CD4-positive, CD25-positive, alpha-beta regulatory T cell (primary cell): Measurements from ENCODE around the gene NCF2. TPM values are rescaled to one million over a fixed set of nuclear protein-coding genes. Genes with fewer than 3 reads are reported as not detected.

Source experiments
- ATAC-seq, 2 donors: fragments of 150-1000 bp; cut with Tn5 transposase; one replicate each; pipeline ENCODE4 v1.10.0; 2021; ENCODE audit warnings: low read depth in 2 of 2, moderate number of reproducible peaks in 2 of 2, moderate library complexity in 1 of 2
- DNase-seq, 3 donors: peaks; one replicate each; pipeline versions ENCODE4 v3.0.0 to v3.0.0-alpha.2; 2012 to 2022; ENCODE audit warnings: mixed read lengths in 1 of 3
- H3K27ac ChIP-seq: one replicate; pipeline ENCODE4 v1.7.0; 2013; ENCODE audit warnings: mild to moderate bottlenecking, low read length; ENCODE audit not compliant: insufficient read depth, poor library complexity, severe bottlenecking
- H3K27me3 ChIP-seq: one replicate; pipeline ENCODE4 v1.7.0; 2013; ENCODE audit warnings: low read length; ENCODE audit not compliant: control insufficient read depth, insufficient read depth
- H3K36me3 ChIP-seq: one replicate; pipeline ENCODE4 v1.7.0; 2013; ENCODE audit warnings: mild to moderate bottlenecking, low read length, moderate library complexity; ENCODE audit not compliant: control insufficient read depth, insufficient read depth
- H3K4me1 ChIP-seq: 2 replicates; pipeline ENCODE4 v1.7.0; 2013; ENCODE audit warnings: mild to moderate bottlenecking, low read length; ENCODE audit not compliant: insufficient read depth, control insufficient read depth, poor library complexity, severe bottlenecking
- H3K4me3 ChIP-seq: one replicate; pipeline ENCODE4 v1.7.0; 2013; ENCODE audit warnings: low read depth, mild to moderate bottlenecking, low read length, moderate library complexity
- H3K9me3 ChIP-seq, 2 experiments: 1 replicate in 1 of 2; 2 replicates in 1 of 2; pipeline ENCODE4 v1.7.0; 2013; ENCODE audit warnings: low read length in 2 of 2, mild to moderate bottlenecking in 1 of 2, moderate library complexity in 1 of 2; ENCODE audit not compliant: control insufficient read depth in 2 of 2
- H3K27ac Mint-ChIP-seq, 3 donors: one replicate each; pipeline ENCODE4 v1.8.0; 2020 to 2022; ENCODE audit warnings: mild to moderate bottlenecking in 3 of 3, mixed read lengths in 3 of 3, moderate library complexity in 2 of 3
- H3K27me3 Mint-ChIP-seq: one replicate; pipeline ENCODE4 v1.8.0; 2022; ENCODE audit warnings: mild to moderate bottlenecking, mixed read lengths
- H3K36me3 Mint-ChIP-seq: one replicate; pipeline ENCODE4 v1.8.0; 2020; ENCODE audit warnings: mixed read lengths
- H3K4me1 Mint-ChIP-seq, 4 donors: one replicate each; pipeline ENCODE4 v1.8.0; 2020 to 2022; ENCODE audit warnings: mixed read lengths in 4 of 4, mild to moderate bottlenecking in 1 of 4
- H3K4me3 Mint-ChIP-seq, 4 donors: one replicate each; pipeline ENCODE4 v1.8.0; 2020 to 2022; ENCODE audit warnings: mild to moderate bottlenecking in 4 of 4, mixed read lengths in 4 of 4, moderate library complexity in 3 of 4
- H3K9me3 Mint-ChIP-seq, 7 donors: one replicate each; pipeline ENCODE4 v1.8.0; 2020 to 2022; ENCODE audit warnings: mixed read lengths in 7 of 7, mild to moderate bottlenecking in 3 of 7, moderate library complexity in 2 of 7
- polyA plus RNA-seq, 4 donors: library from polyadenylated mRNA; unstranded; fragments of 300-500 nt; fragmentation: Illumina TruSeq; gene quantifications; one replicate each; pipeline ENCODE4 v1.2.3, GENCODE V29; 2021
- total RNA-seq: library from RNA; stranded (reverse); gene quantifications from one replicate; pipeline ENCODE4 v1.2.3, GENCODE V29; 2022

NCF2 gene
- total and polyA plus RNA-seq, 5 donors from 2014 or later, result 2.8 to 20.0 (median 7.8) TPM

DNA sequence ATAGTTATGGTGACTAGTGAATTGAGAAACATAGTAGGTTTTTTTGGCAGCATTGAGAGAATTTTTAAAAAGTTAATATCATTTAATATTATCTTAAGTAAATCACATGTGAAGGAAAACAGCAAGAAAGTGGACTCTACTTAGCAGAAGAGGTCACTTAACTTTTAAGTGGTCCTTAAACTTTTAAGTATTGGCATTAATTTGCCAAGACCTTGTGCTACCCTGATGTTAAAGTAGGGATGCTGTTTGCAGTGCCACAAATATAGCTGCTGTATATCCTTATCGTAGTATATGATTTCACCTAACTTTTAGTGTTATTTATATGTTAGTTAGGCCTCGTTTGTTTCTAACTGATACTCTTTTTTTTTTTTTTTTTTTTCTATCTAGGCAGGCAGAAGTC lies 77.8 kb downstream of the NCF2 start:
- H3K4me3 ChIP-seq, result no peak overlapping the region
- no peaks in the 10 kb centered on the region for H3K27me3 Mint-ChIP-seq
- H3K9me3 ChIP-seq, result no peaks in the 10 kb centered on the region
- H3K27me3 ChIP-seq, result no peaks in the 10 kb centered on the region
- peaks cover 26 to 47% (median 31%) of the 10 kb centered on the region in 4 donors for H3K4me1 Mint-ChIP-seq
- H3K4me1 ChIP-seq, result no peaks in the 10 kb centered on the region
- DNase-seq (no peak), ATAC-seq (no peak)
- peaks cover 10% of the 10 kb centered on the region for H3K36me3 Mint-ChIP-seq
- H3K27ac ChIP-seq, result peak overlapping the region; percentile 1
- no peak overlapping the region for H3K27ac Mint-ChIP-seq
- H3K9me3 Mint-ChIP-seq, result peaks cover 0 to 2% (median 0%) of the 10 kb centered on the region in 7 donors
- H3K36me3 ChIP-seq, result peaks cover 23% of the 10 kb centered on the region
- H3K4me3 Mint-ChIP-seq, result no peak overlapping the region

DNA sequence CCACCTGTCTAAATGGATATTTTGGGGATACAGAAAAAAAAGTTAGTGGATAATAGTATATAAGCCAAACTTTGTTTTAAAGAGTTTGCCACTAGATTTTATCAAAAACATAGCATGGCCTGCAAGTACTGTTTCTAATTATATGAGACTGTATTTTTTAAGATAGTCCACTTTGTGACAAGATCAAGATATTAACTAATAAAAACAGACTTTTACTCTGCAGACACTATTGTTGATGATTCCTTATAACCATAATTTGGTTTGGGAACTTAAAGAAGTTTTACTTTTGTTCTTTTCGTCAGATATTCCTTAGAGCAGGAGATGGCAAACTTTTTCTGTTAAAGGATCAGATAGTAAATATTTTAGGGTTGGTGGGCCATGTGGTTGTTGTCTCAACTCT lies 81.6 kb downstream of the NCF2 start:
- no peak overlapping the region for H3K4me3 Mint-ChIP-seq
- Histone ChIP-seq H3K4me3 (no peak overlapping the region), H3K27ac (no peak overlapping the region), H3K9me3 (no peaks in the 10 kb centered on the region), H3K4me1 (peaks cover 9% of the 10 kb centered on the region), H3K36me3 (peaks cover 4% of the 10 kb centered on the region), H3K27me3 (no peaks in the 10 kb centered on the region)
- ATAC-seq, result no peak
- DNase-seq, result no peak
- peak overlapping the region in 1 of 3 donors; percentile 28 for H3K27ac Mint-ChIP-seq
- peaks cover 0 to 2% (median 0%) of the 10 kb centered on the region in 7 donors for H3K9me3 Mint-ChIP-seq
- no peaks in the 10 kb centered on the region for H3K36me3 Mint-ChIP-seq
- H3K27me3 Mint-ChIP-seq, result no peaks in the 10 kb centered on the region
- peaks cover 22 to 35% (median 26%) of the 10 kb centered on the region in 4 donors for H3K4me1 Mint-ChIP-seq

DNA sequence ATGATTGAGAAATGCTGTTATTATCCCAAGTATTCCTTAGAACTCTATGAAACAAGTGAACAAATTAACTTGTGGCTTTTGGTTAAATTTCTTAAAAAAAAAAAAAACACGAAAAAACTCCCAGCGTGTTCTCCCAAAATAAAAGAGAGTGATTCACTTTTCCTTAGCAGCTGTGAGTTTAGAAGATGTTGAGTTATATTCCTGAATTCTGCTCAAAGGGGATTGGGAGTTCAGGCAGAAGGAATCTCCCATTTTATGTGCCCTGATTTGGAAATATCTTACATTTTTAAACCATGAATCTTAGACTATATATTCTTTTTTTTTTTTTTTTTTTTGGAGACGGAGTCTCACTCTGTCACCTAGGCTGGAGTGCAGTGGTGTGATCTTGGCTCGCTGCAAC lies 83.7 kb downstream of the NCF2 start:
- no peak overlapping the region for H3K27ac Mint-ChIP-seq
- Histone ChIP-seq H3K9me3 (no peaks in the 10 kb centered on the region), H3K4me3 (no peak overlapping the region), H3K4me1 (peaks cover 19% of the 10 kb centered on the region), H3K36me3 (peaks cover 4% of the 10 kb centered on the region), H3K27me3 (no peaks in the 10 kb centered on the region), H3K27ac (no peak overlapping the region)
- ATAC-seq (no peak), DNase-seq (no peak)
- no peaks in the 10 kb centered on the region for H3K27me3 Mint-ChIP-seq
- no peak overlapping the region for H3K4me3 Mint-ChIP-seq
- peaks cover 0 to 2% (median 0%) of the 10 kb centered on the region in 7 donors for H3K9me3 Mint-ChIP-seq
- peaks cover 27 to 48% (median 33%) of the 10 kb centered on the region in 4 donors for H3K4me1 Mint-ChIP-seq
- H3K36me3 Mint-ChIP-seq, result no peaks in the 10 kb centered on the region

Other genes starting within 250 kb of the NCF2 start
- gene NMNAT2, start 172.1 kb downstream of the NCF2 start, total RNA-seq, result not detected
- gene NMNAT2, start 172.1 kb downstream of the NCF2 start, polyA plus RNA-seq, result not detected
- gene SMG7, start 118.0 kb downstream of the NCF2 start, total RNA-seq, result 66.1 TPM
- gene SMG7, start 118.0 kb downstream of the NCF2 start, polyA plus RNA-seq, result 10 to 100 TPM; 13.6 to 21.7 (median 21.6) TPM
- gene ARPC5, start 45.3 kb upstream of the NCF2 start, total RNA-seq, result 76.3 TPM
- 100 to 1,000 TPM; 347 to 541 (median 415) TPM for gene ARPC5, start 45.3 kb upstream of the NCF2 start, polyA plus RNA-seq
- gene APOBEC4, start 62.9 kb upstream of the NCF2 start, total RNA-seq, result not detected
- gene APOBEC4, start 62.9 kb upstream of the NCF2 start, polyA plus RNA-seq, result not detected
- gene RGL1, start 214.7 kb upstream of the NCF2 start, total RNA-seq, result 1.4 TPM
- 1 to 10 TPM; 1.8 to 2.8 (median 2.0) TPM for gene RGL1, start 214.7 kb upstream of the NCF2 start, polyA plus RNA-seq